HG02623 (cell line): Measurements from ENCODE around the gene CEACAM19.

ENCODE experiments used
- ATAC-seq: cut with Tn5 transposase; IDR thresholded peaks from one replicate; pipeline ENCODE4 v1.9.1; 2021; ENCODE audit warnings: moderate library complexity; ENCODE audit not compliant: unreplicated experiment

CEACAM19 gene

GRCh38 chr19:44722131-44723121 is 51.1 kb downstream of the CEACAM19 start:
- ATAC-seq = no peak

GRCh38 chr19:44723299-44723951 is 52.1 kb downstream of the CEACAM19 start:
- no peak for ATAC-seq

- ATAC-seq = no peak
Measured at GRCh38 chr19:44723952-44724319, 52.7 kb downstream of the CEACAM19 start.

GRCh38 chr19:44725251-44725650 is 54.0 kb downstream of the CEACAM19 start:
- no peak for ATAC-seq

- no peak for ATAC-seq
Measured at GRCh38 chr19:44725684-44726083, 54.4 kb downstream of the CEACAM19 start.

- ATAC-seq = no peak
Measured at GRCh38 chr19:44726465-44726864, 55.2 kb downstream of the CEACAM19 start.

GRCh38 chr19:44728178-44728577 is 56.9 kb downstream of the CEACAM19 start:
- no peak for ATAC-seq

- no peak for ATAC-seq
Measured at GRCh38 chr19:44729516-44730033, 58.3 kb downstream of the CEACAM19 start.

- ATAC-seq = no peak
Measured at GRCh38 chr19:44731081-44731480, 59.8 kb downstream of the CEACAM19 start.

GRCh38 chr19:44731622-44732021 is 60.3 kb downstream of the CEACAM19 start:
- no peak for ATAC-seq

- no peak for ATAC-seq
Measured at GRCh38 chr19:44732235-44733014, 61.1 kb downstream of the CEACAM19 start.
